OCI-LY7 (cell line): ENCODE measurements around the gene VPS13C.

ENCODE experiments used
- EZH2phosphoT487 ChIP-seq: fragments of 200-600 bp; sonication (generic); IDR thresholded peaks from 2 replicates; pipeline ENCODE4 v1.6.1; 2018; ENCODE audit warnings: low read depth, borderline replicate concordance, mild to moderate bottlenecking, mixed run types, antibody characterized with exemption, low read length, moderate library complexity, mixed read lengths
- TF ChIP-seq, protein P1 (sequence below): fragments of 200-600 bp; sonication (generic); conservative IDR thresholded peaks from 2 replicates; pipeline ENCODE4 v1.5.1; 2014; ENCODE audit warnings: mild to moderate bottlenecking, antibody characterized with exemption, low read length, moderate library complexity, mixed read lengths

DNA sequence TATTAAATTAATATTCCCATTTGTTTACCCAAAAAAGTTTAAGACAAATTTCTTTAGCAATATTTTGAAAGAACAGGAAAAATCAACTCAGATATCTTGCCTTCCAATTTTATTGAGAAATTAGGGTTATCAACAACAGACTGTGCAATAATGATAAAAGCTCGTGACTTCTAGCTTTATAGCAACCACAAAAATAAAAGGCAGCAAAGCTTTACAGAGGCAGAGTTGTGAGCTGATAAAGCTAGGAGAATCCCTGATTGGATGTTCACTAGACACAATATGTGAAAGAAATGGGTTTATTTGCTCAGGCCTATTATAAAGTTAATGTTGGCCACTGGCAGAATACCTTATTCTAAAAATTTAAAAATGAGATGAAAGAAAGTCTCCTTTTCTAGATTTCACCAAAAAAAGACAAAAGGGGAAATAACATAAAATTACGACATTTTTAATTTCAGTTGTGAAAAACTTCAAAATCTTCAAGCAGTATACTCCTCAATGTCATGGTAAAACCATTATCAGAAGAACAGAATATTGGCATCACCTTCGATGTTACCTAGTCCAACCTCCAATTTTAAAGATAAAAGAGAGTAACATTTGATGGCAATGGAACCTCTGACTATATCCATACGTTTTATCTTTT is 2.8 kb downstream of the VPS13C start:
- TF ChIP-seq, protein P1, sequence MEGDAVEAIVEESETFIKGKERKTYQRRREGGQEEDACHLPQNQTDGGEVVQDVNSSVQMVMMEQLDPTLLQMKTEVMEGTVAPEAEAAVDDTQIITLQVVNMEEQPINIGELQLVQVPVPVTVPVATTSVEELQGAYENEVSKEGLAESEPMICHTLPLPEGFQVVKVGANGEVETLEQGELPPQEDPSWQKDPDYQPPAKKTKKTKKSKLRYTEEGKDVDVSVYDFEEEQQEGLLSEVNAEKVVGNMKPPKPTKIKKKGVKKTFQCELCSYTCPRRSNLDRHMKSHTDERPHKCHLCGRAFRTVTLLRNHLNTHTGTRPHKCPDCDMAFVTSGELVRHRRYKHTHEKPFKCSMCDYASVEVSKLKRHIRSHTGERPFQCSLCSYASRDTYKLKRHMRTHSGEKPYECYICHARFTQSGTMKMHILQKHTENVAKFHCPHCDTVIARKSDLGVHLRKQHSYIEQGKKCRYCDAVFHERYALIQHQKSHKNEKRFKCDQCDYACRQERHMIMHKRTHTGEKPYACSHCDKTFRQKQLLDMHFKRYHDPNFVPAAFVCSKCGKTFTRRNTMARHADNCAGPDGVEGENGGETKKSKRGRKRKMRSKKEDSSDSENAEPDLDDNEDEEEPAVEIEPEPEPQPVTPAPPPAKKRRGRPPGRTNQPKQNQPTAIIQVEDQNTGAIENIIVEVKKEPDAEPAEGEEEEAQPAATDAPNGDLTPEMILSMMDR, result no peak
- TF ChIP-seq EZH2phosphoT487, result no peak
